GM08714 (cell line): ENCODE data around the gene ZFHX3.
A peak's percentile ranks its signal among the peaks of the same experiment; 100 is the strongest.

Experiments
- H3K4me3 ChIP-seq: fragments of 200-500 bp; sonication (Bioruptor generic); 2 replicates; pipeline ENCODE4 v1.5.1; 2014; ENCODE audit warnings: mild to moderate bottlenecking, low read length, inconsistent platforms
- ZNF274 ChIP-seq: IDR thresholded peaks from 2 replicates; pipeline ENCODE4 v1.6.1; 2012; ENCODE audit warnings: mild to moderate bottlenecking, low read depth, low read length

The ZFHX3 gene

DNA sequence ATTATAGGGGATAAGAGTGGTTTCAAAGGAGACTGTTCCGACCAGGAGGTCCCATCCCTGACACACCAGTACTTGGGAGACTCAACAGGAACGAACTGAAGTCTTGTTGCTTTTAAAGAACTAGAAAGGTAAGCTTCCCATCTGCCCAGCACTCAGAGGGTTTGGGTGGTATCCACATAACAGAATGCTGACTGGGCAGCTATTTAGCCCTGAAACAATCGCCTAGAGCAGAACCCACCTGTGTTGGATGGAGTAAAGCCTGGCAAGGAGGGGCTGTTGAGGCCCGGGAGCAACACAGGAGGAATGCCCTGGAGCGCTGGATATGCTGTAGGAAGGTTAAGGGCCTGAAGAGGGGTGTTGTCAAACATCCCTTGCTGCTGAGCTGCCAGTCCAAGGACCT, 254.9 kb downstream of the ZFHX3 start:
- H3K4me3 ChIP-seq, result no peak overlapping the region
- TF ChIP-seq ZNF274, result no peak

DNA sequence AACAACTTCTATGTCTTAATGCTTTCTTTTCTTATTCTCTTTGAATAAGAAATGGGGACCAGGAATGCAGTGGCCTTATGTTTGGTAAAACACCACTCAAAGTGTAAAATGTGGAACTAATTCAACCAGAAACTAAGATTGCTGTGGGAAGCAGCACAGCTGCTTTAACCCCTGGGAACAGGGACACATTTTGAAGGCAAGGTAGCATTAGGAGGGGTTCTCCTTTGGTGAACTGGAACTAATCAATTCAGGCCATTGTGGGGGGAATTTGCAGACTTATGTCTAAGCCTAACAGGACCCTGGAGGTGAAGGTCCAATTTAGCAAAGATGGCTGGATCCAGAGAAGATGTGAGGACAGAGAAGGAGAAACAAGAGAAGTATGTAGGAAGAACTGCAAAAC, 256.1 kb downstream of the ZFHX3 start:
- H3K4me3 ChIP-seq, result no peak overlapping the region
- no peak for TF ChIP-seq ZNF274

DNA sequence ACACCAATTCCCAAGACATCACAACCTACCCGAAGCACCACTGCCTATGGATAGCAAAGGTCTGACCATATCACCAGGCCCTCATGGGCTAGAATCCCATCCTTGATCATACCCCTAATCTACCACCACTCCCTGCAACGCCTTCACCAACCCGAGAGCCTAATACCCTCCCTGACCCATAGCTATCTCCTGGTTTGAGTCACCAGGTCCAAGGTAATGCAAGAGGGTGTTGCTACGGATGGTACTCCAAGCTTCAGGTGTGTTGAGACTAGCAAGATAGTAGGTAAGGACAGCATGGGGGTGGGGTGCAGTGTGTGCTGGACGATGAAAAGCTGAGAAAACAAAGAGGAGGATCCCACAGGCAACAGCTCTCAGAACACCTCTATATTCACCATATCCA, 258.0 kb downstream of the ZFHX3 start:
- H3K4me3 ChIP-seq, result no peak overlapping the region
- TF ChIP-seq ZNF274, result no peak

DNA sequence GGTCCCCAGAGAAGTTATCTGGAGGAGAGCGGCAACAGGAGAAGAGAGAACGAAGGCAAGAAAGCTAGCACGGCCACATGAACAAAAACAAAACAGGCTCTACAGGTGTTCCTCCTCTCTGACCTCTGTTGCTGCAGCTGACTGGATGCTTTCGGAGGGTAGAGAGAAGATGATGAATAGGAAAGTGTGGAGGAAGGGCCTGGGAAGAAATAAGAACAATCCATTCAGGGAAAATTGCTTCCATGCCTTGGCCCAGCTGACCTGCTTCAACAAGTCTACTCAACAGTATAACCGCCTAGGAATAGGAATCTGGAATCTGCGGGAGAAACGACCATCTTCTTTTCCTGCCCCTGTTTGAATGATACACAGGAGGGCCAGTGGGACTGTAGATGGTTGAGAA, 258.5 kb downstream of the ZFHX3 start:
- no peak overlapping the region for H3K4me3 ChIP-seq
- no peak for TF ChIP-seq ZNF274

DNA sequence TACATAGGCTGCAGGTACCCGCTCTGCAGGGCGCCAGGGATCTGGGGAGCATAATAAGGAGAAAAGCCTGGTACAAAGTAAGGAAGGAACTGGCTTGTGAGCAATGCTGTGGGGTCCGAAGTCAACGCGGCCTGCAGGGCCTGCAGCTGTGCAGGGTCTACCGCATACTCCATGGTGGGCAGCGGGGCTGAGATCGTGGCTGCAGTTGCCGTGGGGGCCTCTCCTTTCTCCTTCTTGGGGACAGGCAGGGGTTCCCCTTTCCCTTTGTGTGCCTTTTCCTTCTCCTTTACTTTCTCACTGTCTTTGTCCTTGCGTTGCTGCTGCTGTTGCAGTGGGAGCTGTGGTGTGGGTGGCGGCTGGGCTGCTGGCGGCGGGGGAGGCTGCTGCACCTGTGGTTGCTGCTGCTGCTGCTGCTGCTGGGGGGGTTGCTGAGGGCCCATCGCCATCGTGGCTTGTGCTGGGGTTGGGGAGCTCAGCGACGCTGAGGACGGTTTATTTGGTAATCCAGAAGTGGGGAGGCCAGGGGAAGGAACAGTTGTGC, 259.6 kb downstream of the ZFHX3 start:
- no peak overlapping the region for H3K4me3 ChIP-seq
- no peak for TF ChIP-seq ZNF274

DNA sequence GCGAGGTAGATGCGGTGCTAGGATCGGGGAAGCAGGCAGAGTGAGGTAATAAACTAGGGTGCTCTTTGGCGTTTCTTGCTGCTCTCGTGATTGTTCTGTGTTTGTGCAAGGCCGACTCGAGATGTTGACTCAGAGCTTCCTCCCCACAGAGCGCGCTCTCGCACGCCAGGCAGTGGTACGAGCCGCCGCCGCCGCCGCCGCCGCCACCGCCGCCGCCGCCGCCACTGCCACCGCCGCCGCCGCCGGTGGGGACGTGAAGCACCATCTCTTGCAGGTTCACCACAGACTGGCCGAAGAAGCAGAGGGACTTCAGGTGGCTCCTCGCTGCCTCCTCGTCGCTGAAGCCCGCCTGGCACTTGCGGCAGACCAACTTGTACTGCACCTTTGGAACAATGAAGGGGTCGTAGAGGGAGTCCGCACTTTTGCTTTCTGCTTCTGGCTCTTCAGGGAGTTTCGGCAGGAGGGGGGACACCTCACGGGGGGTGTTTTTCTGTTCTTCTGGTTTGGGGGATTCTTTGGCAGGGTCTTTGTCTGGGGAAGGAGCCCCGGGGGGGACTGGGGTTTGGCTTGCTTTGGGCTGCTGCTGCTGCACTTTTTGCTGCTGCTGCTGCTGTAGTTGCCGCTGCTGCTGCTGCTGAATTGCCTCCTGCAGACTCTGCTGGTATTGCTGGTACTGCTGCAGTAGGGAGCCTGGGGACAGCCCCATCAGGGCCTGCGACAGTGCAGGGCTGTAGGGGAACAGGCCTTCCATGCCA, 260.2 kb downstream of the ZFHX3 start:
- H3K4me3 ChIP-seq, result peak overlapping the region; percentile 68; the same call in 1 of the 2 replicates
- no peak for TF ChIP-seq ZNF274

DNA sequence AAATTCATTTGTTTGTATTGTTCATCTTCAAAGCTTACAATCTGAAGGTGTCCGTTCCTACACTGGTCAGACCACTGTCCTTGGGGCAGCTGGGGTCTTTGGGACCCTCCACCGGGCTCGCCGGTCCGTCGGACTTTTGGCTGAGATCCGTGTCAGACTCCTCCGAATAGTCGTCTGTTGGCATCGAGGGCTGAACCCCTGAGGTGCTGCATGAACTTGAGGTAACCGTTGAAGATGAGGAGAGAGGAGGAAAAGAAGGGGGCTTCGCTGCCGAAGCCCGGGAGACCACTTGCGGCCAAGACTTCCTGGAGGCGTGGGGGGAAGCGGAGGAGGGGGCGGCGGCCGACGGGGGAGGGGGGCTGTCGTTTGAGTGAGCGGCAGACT, 260.8 kb downstream of the ZFHX3 start:
- TF ChIP-seq ZNF274, result no peak
- H3K4me3 ChIP-seq, result peak overlapping the region; percentile 68; the same call in 1 of the 2 replicates

DNA sequence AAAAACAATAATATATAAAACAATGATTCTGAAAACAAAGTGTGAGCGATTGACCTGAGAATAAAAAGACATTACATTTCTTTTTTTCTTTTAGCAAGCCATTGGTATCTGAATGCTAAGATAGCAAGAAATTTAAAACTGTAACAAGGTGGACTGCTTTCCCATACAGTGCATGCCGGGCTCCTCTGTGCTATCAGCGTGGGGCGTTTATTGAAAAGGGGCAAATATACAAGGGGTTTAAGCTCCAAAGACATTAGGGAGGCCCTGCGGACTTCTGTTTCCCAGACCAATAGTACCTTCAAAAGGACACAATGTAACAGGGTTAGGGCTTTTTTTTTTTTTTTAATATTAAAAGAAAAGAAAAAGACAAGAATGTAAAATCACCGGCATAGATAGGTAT, 261.3 kb downstream of the ZFHX3 start:
- no peak overlapping the region for H3K4me3 ChIP-seq
- TF ChIP-seq ZNF274, result no peak

DNA sequence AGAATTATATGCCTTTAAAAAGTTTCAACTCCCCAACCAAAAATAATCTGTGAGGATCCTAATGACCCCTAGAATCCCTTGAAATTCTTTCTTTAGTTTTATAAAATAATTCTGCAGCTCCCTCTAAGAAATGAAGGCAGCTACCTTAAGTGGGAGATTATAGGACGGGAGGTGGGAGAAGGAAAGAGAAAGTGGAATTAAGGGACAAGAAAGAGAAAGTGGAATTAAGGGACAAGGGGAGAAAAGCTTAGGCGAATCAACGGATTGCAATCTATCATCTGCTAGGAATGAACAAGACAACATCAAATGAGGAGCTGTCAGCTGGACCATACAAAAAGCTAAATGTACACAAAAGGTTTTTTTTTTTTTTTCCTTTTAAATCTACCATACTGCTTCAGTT, 262.0 kb downstream of the ZFHX3 start:
- no peak overlapping the region for H3K4me3 ChIP-seq
- TF ChIP-seq ZNF274, result no peak

DNA sequence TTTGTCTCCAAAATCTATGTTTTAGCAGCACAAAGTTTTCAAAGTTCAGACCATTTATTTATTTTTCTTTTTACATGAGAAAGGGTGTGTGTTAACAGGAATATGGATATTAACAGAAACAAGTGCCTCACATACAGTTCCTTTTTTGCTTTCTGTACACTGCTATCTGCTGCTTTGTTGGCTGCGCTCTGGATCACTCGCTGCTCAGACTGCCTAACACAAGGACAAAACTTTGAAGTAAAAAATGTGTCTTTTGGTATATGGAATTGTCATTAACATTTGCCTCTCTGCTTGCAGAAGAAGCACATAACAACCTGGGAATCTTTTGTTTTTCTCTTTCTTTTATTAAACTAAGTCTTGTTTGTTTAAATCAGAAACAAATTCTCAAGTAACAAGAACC, 262.8 kb downstream of the ZFHX3 start:
- no peak for TF ChIP-seq ZNF274
- no peak overlapping the region for H3K4me3 ChIP-seq

DNA sequence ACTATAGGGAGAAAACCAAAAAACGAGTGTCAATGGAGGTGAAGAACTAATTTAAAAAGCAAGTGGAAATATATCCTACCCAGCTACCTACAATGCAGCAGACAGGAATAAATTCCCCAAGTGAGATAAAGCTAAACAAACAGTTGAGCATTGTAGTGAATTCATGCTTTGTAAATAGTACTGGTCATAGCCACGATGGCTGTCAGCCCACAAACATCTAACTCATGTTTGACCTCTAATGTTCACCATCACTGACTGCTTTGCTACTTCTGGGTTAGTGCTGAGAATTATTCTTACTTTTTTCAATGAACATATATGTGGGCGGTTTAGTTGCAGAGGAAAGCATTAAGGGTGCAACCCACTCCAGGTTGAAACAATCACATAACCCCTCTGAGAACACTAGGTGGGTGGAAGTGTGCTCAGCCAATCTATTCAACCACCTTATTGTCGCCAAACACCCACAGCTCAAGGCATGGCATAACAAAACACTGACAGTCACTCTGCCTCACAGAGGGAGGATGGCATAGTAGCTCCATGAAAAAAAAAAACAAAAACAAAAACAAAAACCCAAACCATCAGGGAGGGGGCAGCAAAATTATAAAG, 264.1 kb downstream of the ZFHX3 start:
- no peak for TF ChIP-seq ZNF274
- H3K4me3 ChIP-seq, result no peak overlapping the region

DNA sequence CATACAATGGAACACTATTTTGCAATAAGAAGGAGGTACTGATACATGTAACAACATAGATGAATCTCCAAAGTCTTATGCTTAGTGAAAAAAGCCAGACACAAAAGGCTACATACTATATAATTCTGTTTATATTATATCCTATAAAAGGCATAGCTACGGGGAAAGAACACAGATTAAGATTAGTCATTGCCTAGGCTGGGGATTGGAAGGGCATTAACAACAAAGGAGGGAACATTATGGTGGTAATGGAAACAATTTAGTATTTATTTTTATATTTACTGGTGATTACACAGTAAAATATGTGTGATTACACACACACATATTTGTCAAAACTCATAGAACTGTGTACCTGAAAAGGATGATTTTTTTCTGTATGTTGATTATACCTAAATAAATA, 278.1 kb downstream of the ZFHX3 start:
- H3K4me3 ChIP-seq, result no peak overlapping the region
- TF ChIP-seq ZNF274, result no peak

DNA sequence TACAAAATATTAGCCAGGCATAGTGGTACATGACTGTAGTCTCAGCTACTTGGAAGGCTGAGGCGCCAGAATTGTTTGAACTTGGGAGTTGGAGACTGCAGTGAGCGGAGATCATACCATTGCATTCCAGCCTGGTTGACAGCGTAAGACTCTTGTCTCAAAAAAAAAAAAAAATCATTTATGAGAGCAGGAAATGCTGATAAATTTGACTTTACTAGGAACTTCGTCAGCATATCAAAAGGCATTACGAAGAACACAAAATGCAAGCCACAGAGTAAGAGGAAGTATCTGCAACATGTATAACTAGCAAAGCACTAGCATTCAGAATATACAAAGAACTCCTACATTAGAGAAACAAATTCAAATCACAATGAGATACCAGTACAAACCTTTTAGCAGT, 279.3 kb downstream of the ZFHX3 start:
- no peak overlapping the region for H3K4me3 ChIP-seq
- no peak for TF ChIP-seq ZNF274

DNA sequence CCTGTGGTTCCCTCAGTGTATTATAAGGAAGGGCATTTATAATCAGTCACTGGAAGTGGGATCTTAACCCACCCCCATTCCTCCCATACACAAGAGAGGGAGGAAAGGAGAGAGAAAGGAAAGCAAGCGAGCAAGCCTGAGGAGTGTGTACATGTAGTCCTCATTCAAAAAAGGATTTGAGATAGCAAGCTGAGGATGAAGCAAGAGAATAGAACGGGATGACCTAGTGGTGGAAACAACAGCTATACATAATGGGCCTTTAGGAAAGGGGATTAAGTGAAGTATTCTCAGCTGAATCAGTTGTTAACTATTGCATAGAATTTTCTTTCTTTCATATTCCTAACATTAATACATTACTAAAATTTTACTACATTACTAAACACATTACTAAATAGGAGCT, 281.4 kb downstream of the ZFHX3 start:
- no peak for TF ChIP-seq ZNF274
- H3K4me3 ChIP-seq, result no peak overlapping the region

DNA sequence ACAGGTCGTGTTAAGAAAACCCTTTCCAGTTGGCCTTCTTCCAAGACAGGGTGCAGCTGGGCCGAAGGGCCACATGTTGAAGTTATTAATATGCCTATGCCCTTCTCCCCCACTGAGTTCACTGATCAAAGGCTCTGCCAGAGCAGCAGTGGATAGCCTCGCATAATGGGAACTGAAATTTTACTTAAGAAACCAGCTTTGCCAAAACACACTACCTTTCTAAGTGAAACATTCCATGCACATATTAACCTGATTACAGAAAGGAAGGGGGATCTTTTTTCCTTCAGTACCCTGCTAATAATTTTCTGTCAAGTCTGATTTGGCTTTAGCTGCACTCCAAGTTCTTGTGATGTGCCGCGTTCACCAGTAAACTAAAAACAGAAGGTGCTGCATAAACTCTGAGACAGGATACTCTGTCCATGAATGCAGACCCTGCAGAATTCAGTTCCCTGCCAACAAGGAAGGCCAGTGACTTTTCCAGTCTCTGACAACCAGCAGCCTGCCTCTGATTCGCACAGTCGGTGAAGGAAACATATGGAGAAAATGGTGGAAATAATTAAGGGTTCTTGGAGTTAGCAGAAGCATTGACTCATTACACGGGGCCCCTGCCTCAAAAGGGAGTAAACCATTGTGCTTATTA, 283.8 kb downstream of the ZFHX3 start:
- TF ChIP-seq ZNF274, result no peak
- H3K4me3 ChIP-seq, result no peak overlapping the region
